Measurements from ENCODE around the gene MMEL1.

The MMEL1 gene

GRCh38 chr1:2544875-2545640, 87.8 kb downstream of the MMEL1 start:
- DNase-seq (ENCODE audit: low read depth in 1 of 2, low spot score in 1 of 2): no peak

- DNase-seq (ENCODE audit: low read depth in 1 of 2, low spot score in 1 of 2): no peak
These were observed 88.5 kb downstream of the MMEL1 start for GRCh38 chr1:2544093-2544874.

GRCh38 chr1:2543543-2544092, 89.2 kb downstream of the MMEL1 start:
- DNase-seq (ENCODE audit: low read depth in 1 of 2, low spot score in 1 of 2): no peak

GRCh38 chr1:2542246-2542915, 90.4 kb downstream of the MMEL1 start:
- DNase-seq (ENCODE audit: low read depth in 1 of 2, low spot score in 1 of 2): no peak

- no peak for DNase-seq (ENCODE audit: low read depth in 1 of 2, low spot score in 1 of 2)
These were observed 91.1 kb downstream of the MMEL1 start for GRCh38 chr1:2541619-2542245.

GRCh38 chr1:2540816-2541492, 91.9 kb downstream of the MMEL1 start:
- no peak for DNase-seq (ENCODE audit: low read depth in 1 of 2, low spot score in 1 of 2)
